Keratinocyte (primary cell): ENCODE data around the gene WTIP. TPM values are rescaled to one million over a fixed set of nuclear protein-coding genes. Genes with fewer than 3 reads are reported as not detected.

Experiments
- DNase-seq: peaks from one replicate; pipeline ENCODE4 v3.0.0-alpha.2; 2011; ENCODE audit warnings: low read depth, missing footprints, low spot score
- FAIRE-seq: peaks from 2 replicates; lab custom pipeline; 2011; peaks lifted over from hg19 to GRCh38; lab: Jason Lieb, UNC
- H2AFZ ChIP-seq: 2 replicates; pipeline ENCODE4 v1.6.0; 2012; ENCODE audit warnings: low read length, control low read depth, inconsistent platforms; ENCODE audit not compliant: control insufficient read depth
- H3K27ac ChIP-seq: 2 replicates; pipeline ENCODE4 v1.5.1; 2011; ENCODE audit warnings: low read length; ENCODE audit not compliant: control insufficient read depth, insufficient read depth
- H3K27me3 ChIP-seq: 3 replicates; pipeline ENCODE4 v1.6.0; 2011; ENCODE audit warnings: low read length; ENCODE audit not compliant: control insufficient read depth, insufficient read depth; ENCODE audit errors: extremely low read depth
- H3K36me3 ChIP-seq, 2 experiments: 2 replicates in 1 of 2; 3 replicates in 1 of 2; pipeline ENCODE4 v1.5.1; 2011; ENCODE audit warnings: low read length in 2 of 2, mild to moderate bottlenecking in 1 of 2; ENCODE audit not compliant: control insufficient read depth in 2 of 2, insufficient read depth in 2 of 2; ENCODE audit errors: extremely low read depth in 1 of 2
- H3K4me1 ChIP-seq: 3 replicates; pipeline ENCODE4 v1.5.1; 2011; ENCODE audit warnings: low read length; ENCODE audit not compliant: control insufficient read depth, insufficient read depth; ENCODE audit errors: extremely low read depth
- H3K4me2 ChIP-seq: 3 replicates; pipeline ENCODE4 v1.6.0; 2011; ENCODE audit warnings: low read depth, low read length; ENCODE audit not compliant: control insufficient read depth, insufficient read depth; ENCODE audit errors: extremely low read depth
- H3K4me3 ChIP-seq, 3 experiments: fragments of 200-600 bp in 1 of 3; sonication (generic) in 1 of 3; 2 replicates in 2 of 3; 3 replicates in 1 of 3; pipeline ENCODE4 v1.5.1; 2011 to 2016; ENCODE audit warnings: low read length in 3 of 3, mild to moderate bottlenecking in 3 of 3, control low read depth in 2 of 3, inconsistent platforms in 1 of 3, low read depth in 1 of 3, mixed read lengths in 1 of 3, mixed run types in 1 of 3, moderate library complexity in 1 of 3; ENCODE audit not compliant: control insufficient read depth in 2 of 3, insufficient read depth in 2 of 3; ENCODE audit errors: extremely low read depth in 1 of 3
- H3K79me2 ChIP-seq: 2 replicates; pipeline ENCODE4 v1.6.0; 2012; ENCODE audit warnings: low read length; ENCODE audit not compliant: control insufficient read depth, insufficient read depth
- H3K9ac ChIP-seq: 3 replicates; pipeline ENCODE4 v1.6.0; 2011; ENCODE audit warnings: low read length; ENCODE audit not compliant: control insufficient read depth, insufficient read depth; ENCODE audit errors: extremely low read depth
- H3K9me1 ChIP-seq: 3 replicates; pipeline ENCODE4 v1.6.0; 2011; ENCODE audit warnings: low read length; ENCODE audit not compliant: control insufficient read depth, insufficient read depth; ENCODE audit errors: extremely low read depth
- H3K9me3 ChIP-seq: 2 replicates; pipeline ENCODE4 v1.5.1; 2012; ENCODE audit warnings: low read depth, low read length; ENCODE audit not compliant: control insufficient read depth
- H4K20me1 ChIP-seq: 3 replicates; pipeline ENCODE4 v1.6.0; 2011; ENCODE audit warnings: low read length; ENCODE audit not compliant: control insufficient read depth, insufficient read depth; ENCODE audit errors: extremely low read depth
- CTCF ChIP-seq, 3 experiments: IDR thresholded peaks in 1 of 3; conservative IDR thresholded peaks in 1 of 3; optimal IDR thresholded peaks in 1 of 3; 2 replicates in 2 of 3; 3 replicates in 1 of 3; pipeline versions ENCODE3 to v1.5.1; 2011; ENCODE audit warnings: low read length in 3 of 3, mild to moderate bottlenecking in 3 of 3, moderate library complexity in 2 of 3, control low read depth in 1 of 3, inconsistent platforms in 1 of 3; ENCODE audit not compliant: insufficient read depth in 2 of 3; ENCODE audit errors: extremely low read depth in 1 of 3
- EZH2 ChIP-seq: IDR thresholded peaks from one replicate; pipeline ENCODE4 v1.6.1; 2012; ENCODE audit warnings: inconsistent platforms, mild to moderate bottlenecking, low read length, moderate library complexity
- dilution Hi-C: fragments of 300-500 bp; cut with MboI; formaldehyde crosslinking; loops from one replicate; pipeline ENCODE4 v1.7.0; 2020; ENCODE audit warnings: low sequenced_read_pairs; ENCODE audit not compliant: extremely low pct_ligation_motif_present
- polyA plus RNA-seq, 5 experiments: library from polyadenylated mRNA; depleted of rRNA in 3 of 5; stranded (reverse) in 3 of 5; stranded (forward) in 1 of 5; unstranded in 1 of 5; fragments of >200 nt; gene quantifications; 1 replicate in 1 of 5; 2 replicates in 3 of 5; 3 replicates in 1 of 5; pipeline versions ENCODE4 v1.2.1 to v1.2.3, GENCODE V29; 2011 to 2012; ENCODE audit warnings: missing spikeins in 2 of 5, low read depth in 1 of 5, low replicate concordance in 1 of 5

WTIP gene
- polyA plus RNA-seq, 1 donor (not counting 4 experiments of a cell fraction or from before 2014, with no cell fraction given) = 14.5 TPM

- Histone ChIP-seq H3K9ac (no peak overlapping the region), H3K9me3 (no peaks in the 10 kb centered on the region)
Observed at GRCh38 chr19:34493649-34494044, 12.1 kb downstream of the WTIP start.

GRCh38 chr19:34494601-34495000 lies 13.0 kb downstream of the WTIP start:
- Histone ChIP-seq H3K9ac (no peak overlapping the region), H3K9me1 (no peaks in the 10 kb centered on the region), H2AFZ (no peak overlapping the region), H3K4me3 (no peak overlapping the region), H3K36me3 (peaks cover 8 to 15% of the 10 kb centered on the region in 2 experiments), H3K9me3 (no peaks in the 10 kb centered on the region), H3K27me3 (no peaks in the 10 kb centered on the region), H4K20me1 (no peaks in the 10 kb centered on the region), H3K4me1 (no peaks in the 10 kb centered on the region), H3K79me2 (no peaks in the 10 kb centered on the region), H3K4me2 (no peak overlapping the region), H3K27ac (no peak overlapping the region)
- no peak for TF ChIP-seq CTCF (optimal IDR thresholded peaks at IDR 0.05 in 1 of 3, IDR thresholded peaks at IDR 0.05 in 1 of 3, conservative IDR thresholded peaks at IDR 0.05 in 1 of 3; ENCODE audit: extremely low read depth in 1 of 3, insufficient read depth in 2 of 3, low read length in 3 of 3)
- no peak for TF ChIP-seq EZH2
- FAIRE-seq = no peak
- no peak for DNase-seq
- dilution Hi-C loops = no loop called here

More at GRCh38 chr19:34493649-34494044, 12.1 kb downstream of the WTIP start:
- DNase-seq = no peak
- no peaks in the 10 kb centered on the region for H3K27me3 ChIP-seq
- H2AFZ ChIP-seq = no peak overlapping the region
- TF ChIP-seq EZH2 (no peak), CTCF (optimal IDR thresholded peaks at IDR 0.05 in 1 of 3, IDR thresholded peaks at IDR 0.05 in 1 of 3, conservative IDR thresholded peaks at IDR 0.05 in 1 of 3; ENCODE audit: extremely low read depth in 1 of 3, insufficient read depth in 2 of 3, low read length in 3 of 3) (no peak)
- no peak overlapping the region for H3K4me3 ChIP-seq
- no peaks in the 10 kb centered on the region for H3K4me1 ChIP-seq
- H4K20me1 ChIP-seq = peaks cover 2% of the 10 kb centered on the region
- no peaks in the 10 kb centered on the region for H3K9me1 ChIP-seq
- no peak overlapping the region for H3K4me2 ChIP-seq
- H3K36me3 ChIP-seq = peaks cover 8 to 14% of the 10 kb centered on the region in 2 experiments
- peaks cover 3% of the 10 kb centered on the region for H3K79me2 ChIP-seq
- dilution Hi-C loops = no loop called here
- FAIRE-seq = no peak
- no peak overlapping the region for H3K27ac ChIP-seq
